ENCODE data around the gene FHL3.
A peak's percentile ranks its signal among the peaks of the same experiment; 100 is the strongest.
"Not testable (repeated sequence)": the region's sequence is repeated elsewhere in the genome, so short reads cannot be mapped to it uniquely, and the experiment has no call there.

FHL3 gene

GRCh38 chr1:38032992-38033391, 27.7 kb upstream of the FHL3 start:
- DNase-seq: not testable (repeated sequence)

- DNase-seq: no peak
Observed at GRCh38 chr1:38031513-38031866, 26.2 kb upstream of the FHL3 start.

- DNase-seq: no peak
Observed at GRCh38 chr1:38030596-38031512, 25.5 kb upstream of the FHL3 start.

- peak; percentile 86 for DNase-seq
Observed at GRCh38 chr1:38029685-38030511, 24.6 kb upstream of the FHL3 start.

GRCh38 chr1:38029081-38029681, 23.9 kb upstream of the FHL3 start:
- DNase-seq: no peak

GRCh38 chr1:38028671-38029070, 23.4 kb upstream of the FHL3 start:
- no peak for DNase-seq

GRCh38 chr1:38028105-38028591, 22.8 kb upstream of the FHL3 start:
- peak; percentile 88 for DNase-seq

- no peak for DNase-seq
Observed at GRCh38 chr1:38027201-38028104, 22.1 kb upstream of the FHL3 start.

- peak; percentile 71 for DNase-seq
Observed at GRCh38 chr1:38026592-38027200, 21.4 kb upstream of the FHL3 start.

GRCh38 chr1:38025664-38026063, 20.4 kb upstream of the FHL3 start:
- no peak for DNase-seq

- no peak for DNase-seq
Observed at GRCh38 chr1:38025233-38025632, 19.9 kb upstream of the FHL3 start.

GRCh38 chr1:38022810-38023209, 17.5 kb upstream of the FHL3 start:
- DNase-seq: no peak

GRCh38 chr1:38021969-38022368, 16.7 kb upstream of the FHL3 start:
- no peak for DNase-seq

- no peak for DNase-seq
Observed at GRCh38 chr1:38020396-38020795, 15.1 kb upstream of the FHL3 start.

GRCh38 chr1:38018864-38019343, 13.6 kb upstream of the FHL3 start:
- no peak for DNase-seq

- DNase-seq: no peak
Observed at GRCh38 chr1:38015978-38016725, 10.8 kb upstream of the FHL3 start.

- DNase-seq: no peak
Observed at GRCh38 chr1:38014724-38015424, 9.6 kb upstream of the FHL3 start.

GRCh38 chr1:38014171-38014570, 8.9 kb upstream of the FHL3 start:
- no peak for DNase-seq

GRCh38 chr1:38013227-38013622, 7.9 kb upstream of the FHL3 start:
- DNase-seq: no peak
